GM04504 (cell line): Measurements from ENCODE around the gene SPTB.

ENCODE experiments used
- DNase-seq: peaks from one replicate; pipeline ENCODE4 v3.0.0-alpha.2; 2012; ENCODE audit warnings: low read depth

SPTB gene

GRCh38 chr14:64729386-64730060 lies 150.2 kb downstream of the SPTB start:
- DNase-seq, result no peak

- DNase-seq, result no peak
Measured at GRCh38 chr14:64728856-64729255, 150.9 kb downstream of the SPTB start.

GRCh38 chr14:64728106-64728505 lies 151.6 kb downstream of the SPTB start:
- DNase-seq, result no peak

- no peak for DNase-seq
Measured at GRCh38 chr14:64727551-64728071, 152.1 kb downstream of the SPTB start.

GRCh38 chr14:64726585-64726890 lies 153.2 kb downstream of the SPTB start:
- DNase-seq, result no peak

GRCh38 chr14:64725879-64726584 lies 153.7 kb downstream of the SPTB start:
- no peak for DNase-seq

GRCh38 chr14:64725261-64725815 lies 154.4 kb downstream of the SPTB start:
- no peak for DNase-seq

GRCh38 chr14:64724578-64724930 lies 155.2 kb downstream of the SPTB start:
- no peak for DNase-seq

- no peak for DNase-seq
Measured at GRCh38 chr14:64723691-64724577, 155.8 kb downstream of the SPTB start.

- no peak for DNase-seq
Measured at GRCh38 chr14:64722842-64723447, 156.8 kb downstream of the SPTB start.

- no peak for DNase-seq
Measured at GRCh38 chr14:64721899-64722298, 157.8 kb downstream of the SPTB start.

- DNase-seq, result peak; percentile 88
Measured at GRCh38 chr14:64721391-64721791, 158.3 kb downstream of the SPTB start.

- peak; percentile 33 for DNase-seq
Measured at GRCh38 chr14:64720131-64720576, 159.6 kb downstream of the SPTB start.

- DNase-seq, result no peak
Measured at GRCh38 chr14:64719601-64720000, 160.1 kb downstream of the SPTB start.

- DNase-seq, result no peak
Measured at GRCh38 chr14:64718762-64719161, 160.9 kb downstream of the SPTB start.

- no peak for DNase-seq
Measured at GRCh38 chr14:64717870-64718269, 161.8 kb downstream of the SPTB start.

GRCh38 chr14:64715628-64716412 lies 163.9 kb downstream of the SPTB start:
- DNase-seq, result no peak

GRCh38 chr14:64715146-64715627 lies 164.5 kb downstream of the SPTB start:
- no peak for DNase-seq

- no peak for DNase-seq
Measured at GRCh38 chr14:64714432-64715025, 165.2 kb downstream of the SPTB start.

GRCh38 chr14:64713677-64714076 lies 166.0 kb downstream of the SPTB start:
- DNase-seq, result no peak

GRCh38 chr14:64711039-64711438 lies 168.7 kb downstream of the SPTB start:
- DNase-seq, result no peak
